Measurements from ENCODE around the gene ACP3.

ACP3 gene

DNA sequence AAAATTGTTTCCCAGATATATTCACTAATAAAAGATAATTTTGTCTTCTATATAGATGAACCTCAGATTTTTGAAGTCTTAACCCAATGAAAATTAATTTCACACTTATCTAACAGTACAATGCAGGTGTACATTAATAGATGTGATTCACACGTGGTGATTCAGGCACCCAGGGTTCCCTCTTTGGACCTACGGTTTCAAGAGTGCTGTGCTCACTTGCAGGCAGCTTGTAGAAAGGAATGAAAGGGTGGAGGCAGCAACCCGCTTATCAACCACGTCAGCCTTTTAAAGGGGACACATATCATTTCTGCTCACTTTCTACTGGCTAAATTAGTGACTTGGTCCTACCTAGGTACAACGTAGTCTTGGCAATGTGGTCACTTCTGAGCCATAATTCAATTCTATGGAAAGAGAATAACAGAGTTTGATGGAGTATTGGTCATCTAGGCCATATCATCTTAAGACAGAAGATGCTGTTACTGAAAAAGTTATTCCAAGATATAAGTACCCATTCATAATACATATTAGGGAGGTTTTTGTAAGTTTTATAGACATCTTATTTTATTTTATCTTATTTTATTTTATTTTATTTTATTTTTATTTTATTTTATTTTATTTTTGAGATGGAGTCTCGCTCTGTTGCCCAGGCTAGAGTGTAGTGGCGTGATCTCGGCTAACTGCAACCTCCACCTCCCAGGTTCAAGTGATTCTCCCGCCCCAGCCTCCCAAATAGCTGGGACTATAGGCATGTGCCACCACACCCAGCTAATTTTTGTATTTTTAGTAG is 37.9 kb downstream of the ACP3 start:
- TF ChIP-seq, protein P1, sequence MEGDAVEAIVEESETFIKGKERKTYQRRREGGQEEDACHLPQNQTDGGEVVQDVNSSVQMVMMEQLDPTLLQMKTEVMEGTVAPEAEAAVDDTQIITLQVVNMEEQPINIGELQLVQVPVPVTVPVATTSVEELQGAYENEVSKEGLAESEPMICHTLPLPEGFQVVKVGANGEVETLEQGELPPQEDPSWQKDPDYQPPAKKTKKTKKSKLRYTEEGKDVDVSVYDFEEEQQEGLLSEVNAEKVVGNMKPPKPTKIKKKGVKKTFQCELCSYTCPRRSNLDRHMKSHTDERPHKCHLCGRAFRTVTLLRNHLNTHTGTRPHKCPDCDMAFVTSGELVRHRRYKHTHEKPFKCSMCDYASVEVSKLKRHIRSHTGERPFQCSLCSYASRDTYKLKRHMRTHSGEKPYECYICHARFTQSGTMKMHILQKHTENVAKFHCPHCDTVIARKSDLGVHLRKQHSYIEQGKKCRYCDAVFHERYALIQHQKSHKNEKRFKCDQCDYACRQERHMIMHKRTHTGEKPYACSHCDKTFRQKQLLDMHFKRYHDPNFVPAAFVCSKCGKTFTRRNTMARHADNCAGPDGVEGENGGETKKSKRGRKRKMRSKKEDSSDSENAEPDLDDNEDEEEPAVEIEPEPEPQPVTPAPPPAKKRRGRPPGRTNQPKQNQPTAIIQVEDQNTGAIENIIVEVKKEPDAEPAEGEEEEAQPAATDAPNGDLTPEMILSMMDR (IDR thresholded peaks at IDR 0.05), result no peak

DNA sequence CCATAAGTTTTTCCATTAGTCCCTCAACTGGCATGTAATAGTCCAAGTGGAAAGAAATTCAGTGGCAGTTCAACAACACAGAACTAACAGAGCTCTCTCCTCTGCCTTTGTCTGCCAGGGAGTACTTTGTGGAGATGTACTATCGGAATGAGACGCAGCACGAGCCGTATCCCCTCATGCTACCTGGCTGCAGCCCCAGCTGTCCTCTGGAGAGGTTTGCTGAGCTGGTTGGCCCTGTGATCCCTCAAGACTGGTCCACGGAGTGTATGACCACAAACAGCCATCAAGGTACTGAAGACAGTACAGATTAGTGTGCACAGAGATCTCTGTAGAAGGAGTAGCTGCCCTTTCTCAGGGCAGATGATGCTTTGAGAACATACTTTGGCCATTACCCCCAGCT is 39.4 kb downstream of the ACP3 start:
- TF ChIP-seq, protein P1 (IDR thresholded peaks at IDR 0.05), result no peak

DNA sequence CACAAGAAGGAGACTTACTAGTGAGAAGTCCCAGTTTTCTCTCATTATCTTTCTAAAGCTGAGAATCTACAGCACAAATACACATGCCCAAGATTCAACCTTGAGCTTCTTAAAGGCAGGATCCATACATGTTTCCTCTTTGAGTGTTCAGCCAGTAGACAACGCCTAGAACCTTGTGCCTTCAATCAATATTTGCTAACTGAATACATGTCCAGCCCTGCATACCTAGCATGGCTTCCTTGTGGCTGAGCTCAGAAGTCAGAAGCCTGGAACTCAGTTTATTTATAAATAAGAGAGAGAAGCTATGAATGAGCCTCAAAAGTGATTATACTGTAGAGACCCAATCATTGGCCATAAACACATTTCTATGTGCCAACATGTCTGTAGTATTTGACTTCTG is 43.5 kb downstream of the ACP3 start:
- TF ChIP-seq, protein P1 (IDR thresholded peaks at IDR 0.05), result no peak

DNA sequence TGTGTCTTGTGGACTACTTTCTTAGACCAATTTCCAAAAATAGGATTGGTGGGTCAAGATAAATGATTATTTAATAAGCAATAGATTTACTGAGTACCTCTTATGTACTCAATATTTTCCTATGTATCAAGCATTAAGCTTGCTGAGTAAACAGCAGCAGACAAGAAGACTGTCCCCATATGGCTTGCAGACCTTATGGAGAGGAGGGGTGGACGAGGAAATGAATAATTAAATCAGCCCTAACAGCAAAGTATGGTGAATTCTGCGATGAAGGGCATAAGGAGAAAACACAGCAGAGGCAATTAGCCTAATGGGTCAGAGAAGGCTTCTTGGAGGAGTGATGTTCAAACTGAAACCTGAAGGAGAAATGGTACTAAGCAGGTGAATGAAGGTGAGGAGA is 45.1 kb downstream of the ACP3 start:
- TF ChIP-seq, protein P1 (IDR thresholded peaks at IDR 0.05), result no peak

GRCh38 chr3:132368515-132368914 is 51.3 kb downstream of the ACP3 start:
- TF ChIP-seq, protein P1 (IDR thresholded peaks at IDR 0.05), result no peak

DNA sequence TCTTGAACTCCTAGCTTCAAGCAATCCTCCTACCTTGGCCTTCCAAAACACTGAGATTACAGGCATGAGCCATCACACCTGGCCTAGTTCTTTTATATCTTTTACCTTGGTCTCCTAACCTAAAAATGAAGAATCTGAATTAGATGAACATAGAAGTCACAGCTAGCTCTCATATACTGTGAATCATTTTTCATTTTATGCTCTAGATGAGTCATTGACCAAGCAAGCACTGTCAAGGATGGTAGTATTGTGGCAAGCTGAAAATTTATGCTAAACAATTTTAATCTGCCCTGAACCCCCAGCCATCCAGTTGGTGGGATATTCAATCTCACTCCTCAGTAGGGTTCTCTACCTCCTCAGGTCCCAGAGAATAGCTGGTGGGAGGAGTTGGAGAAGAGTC is 51.8 kb downstream of the ACP3 start:
- TF ChIP-seq, protein P1 (IDR thresholded peaks at IDR 0.05), result no peak

GRCh38 chr3:132378048-132378762 is 61.0 kb downstream of the ACP3 start:
- TF ChIP-seq, protein P1 (IDR thresholded peaks at IDR 0.05), result no peak
